H9 (cell line): ENCODE results near the gene CDK15. TPM values are rescaled to one million over a fixed set of nuclear protein-coding genes. Genes with fewer than 3 reads are reported as not detected.

Source experiments
- DNase-seq: peaks from one replicate; pipeline ENCODE4 v3.0.0-alpha.2; 2017
- H2AFZ ChIP-seq: one replicate; pipeline ENCODE4 v1.6.1; 2013; ENCODE audit warnings: mild to moderate bottlenecking, low read length, control low read depth, moderate library complexity
- H2AK5ac ChIP-seq: 2 replicates; pipeline ENCODE4 v1.6.1; 2013; ENCODE audit warnings: low read length, control low read depth, mixed read lengths; ENCODE audit not compliant: insufficient read length
- H2BK120ac ChIP-seq: one replicate; pipeline ENCODE4 v1.6.1; 2013; ENCODE audit warnings: low read depth, mild to moderate bottlenecking, low read length, control low read depth, inconsistent platforms; ENCODE audit not compliant: poor library complexity, severe bottlenecking
- H2BK12ac ChIP-seq: 2 replicates; pipeline ENCODE4 v1.6.1; 2013; ENCODE audit warnings: low read length, control low read depth, mixed read lengths, low read depth; ENCODE audit not compliant: insufficient read length
- H2BK15ac ChIP-seq: 2 replicates; pipeline ENCODE4 v1.6.1; 2013; ENCODE audit warnings: low read depth, low read length, control low read depth
- H2BK20ac ChIP-seq: one replicate; pipeline ENCODE4 v1.6.1; 2013; ENCODE audit warnings: low read depth, mild to moderate bottlenecking, low read length, control low read depth, inconsistent platforms; ENCODE audit not compliant: poor library complexity, severe bottlenecking
- H2BK5ac ChIP-seq: 2 replicates; pipeline ENCODE4 v1.6.1; 2013; ENCODE audit warnings: low read length, control low read depth, mixed read lengths; ENCODE audit not compliant: insufficient read length
- H3K14ac ChIP-seq: 2 replicates; pipeline ENCODE4 v1.6.1; 2013; ENCODE audit warnings: low read length, control low read depth; ENCODE audit not compliant: insufficient read depth
- H3K18ac ChIP-seq: 2 replicates; pipeline ENCODE4 v1.6.1; 2013; ENCODE audit warnings: low read depth, mild to moderate bottlenecking, mixed read lengths, low read length, control low read depth; ENCODE audit not compliant: insufficient read length
- H3K23ac ChIP-seq: 2 replicates; pipeline ENCODE4 v1.6.1; 2013; ENCODE audit warnings: low read length, control low read depth, mixed read lengths, low read depth; ENCODE audit not compliant: insufficient read length
- H3K23me2 ChIP-seq: 2 replicates; pipeline ENCODE4 v1.6.1; 2013; ENCODE audit warnings: low read depth, mild to moderate bottlenecking, mixed read lengths, low read length, control low read depth; ENCODE audit not compliant: insufficient read length, poor library complexity, severe bottlenecking
- H3K27ac ChIP-seq: 2 replicates; pipeline ENCODE4 v1.5.1; 2013; ENCODE audit warnings: low read length, control low read depth, mixed read lengths, low read depth; ENCODE audit not compliant: insufficient read length
- H3K27me3 ChIP-seq: 2 replicates; pipeline ENCODE4 v1.6.1; 2013; ENCODE audit warnings: low read length, control low read depth, inconsistent platforms; ENCODE audit not compliant: insufficient read depth
- H3K4ac ChIP-seq: 2 replicates; pipeline ENCODE4 v1.6.1; 2013; ENCODE audit warnings: low read depth, mild to moderate bottlenecking, control low read depth, inconsistent platforms, low read length, moderate library complexity
- H3K4me1 ChIP-seq: 2 replicates; pipeline ENCODE4 v1.6.1; 2013; ENCODE audit warnings: low read length, control low read depth, inconsistent platforms; ENCODE audit not compliant: insufficient read depth
- H3K4me2 ChIP-seq: 2 replicates; pipeline ENCODE4 v1.6.1; 2013; ENCODE audit warnings: low read length, control low read depth, mixed read lengths; ENCODE audit not compliant: insufficient read length, insufficient read depth
- H3K56ac ChIP-seq: 2 replicates; pipeline ENCODE4 v1.6.1; 2013; ENCODE audit warnings: low read depth, mild to moderate bottlenecking, mixed read lengths, low read length, control low read depth; ENCODE audit not compliant: insufficient read length
- H3K79me1 ChIP-seq: 2 replicates; pipeline ENCODE4 v1.6.1; 2013; ENCODE audit warnings: low read depth, mild to moderate bottlenecking, moderate library complexity, low read length, control low read depth, inconsistent platforms; ENCODE audit not compliant: insufficient read depth, poor library complexity, severe bottlenecking
- H3K79me2 ChIP-seq: 2 replicates; pipeline ENCODE4 v1.6.1; 2013; ENCODE audit warnings: low read length, control low read depth, inconsistent platforms; ENCODE audit not compliant: insufficient read depth
- H3K9ac ChIP-seq: 2 replicates; pipeline ENCODE4 v1.6.1; 2013; ENCODE audit warnings: low read length, control low read depth, mixed read lengths; ENCODE audit not compliant: insufficient read length; ENCODE audit errors: extremely low read depth
- H3K9me3 ChIP-seq: one replicate; pipeline ENCODE4 v1.6.1; 2013; ENCODE audit warnings: low read depth, low read length, inconsistent platforms; ENCODE audit not compliant: control insufficient read depth
- H3T11ph ChIP-seq: one replicate; pipeline ENCODE4 v1.6.1; 2013; ENCODE audit warnings: mild to moderate bottlenecking, low read length, control low read depth, inconsistent platforms
- H4K20me1 ChIP-seq: one replicate; pipeline ENCODE4 v1.6.1; 2013; ENCODE audit not compliant: control insufficient read depth, insufficient read length, insufficient read depth
- H4K5ac ChIP-seq: 2 replicates; pipeline ENCODE4 v1.6.1; 2013; ENCODE audit warnings: low read depth, mild to moderate bottlenecking, mixed read lengths, low read length, control low read depth; ENCODE audit not compliant: insufficient read length
- H4K8ac ChIP-seq: replicated peaks from 2 replicates; pipeline ENCODE4 v1.6.1; 2013; ENCODE audit warnings: low read length, control low read depth, mixed read lengths, low read depth; ENCODE audit not compliant: insufficient read length
- H4K91ac ChIP-seq: 2 replicates; pipeline ENCODE4 v1.6.1; 2013; ENCODE audit warnings: low read depth, mild to moderate bottlenecking, moderate library complexity, mixed read lengths, low read length, control low read depth; ENCODE audit not compliant: insufficient read length
- H3K27ac Mint-ChIP-seq, 3 experiments: 2 replicates in 2 of 3; 3 replicates in 1 of 3; pipeline ENCODE4 v1.8.0; 2020 to 2021; ENCODE audit warnings: mixed read lengths in 3 of 3, mild to moderate bottlenecking in 1 of 3, moderate library complexity in 1 of 3
- H3K27me3 Mint-ChIP-seq: 2 replicates; pipeline ENCODE4 v1.8.0; 2021; ENCODE audit warnings: low read depth, mild to moderate bottlenecking, moderate library complexity, mixed read lengths
- H3K36me3 Mint-ChIP-seq, 3 experiments: 2 replicates in 2 of 3; 3 replicates in 1 of 3; pipeline ENCODE4 v1.8.0; 2020 to 2021; ENCODE audit warnings: low read depth in 3 of 3, mixed read lengths in 3 of 3; ENCODE audit not compliant: insufficient read depth in 1 of 3
- H3K4me1 Mint-ChIP-seq, 2 experiments: 2 replicates each; pipeline ENCODE4 v1.8.0; 2020; ENCODE audit warnings: mixed read lengths in 2 of 2
- H3K4me3 Mint-ChIP-seq, 2 experiments: 2 replicates in 1 of 2; 3 replicates in 1 of 2; pipeline ENCODE4 v1.8.0; 2020 to 2021; ENCODE audit warnings: mild to moderate bottlenecking in 2 of 2, mixed read lengths in 2 of 2, moderate library complexity in 1 of 2
- H3K9me3 Mint-ChIP-seq, 2 experiments: 2 replicates in 1 of 2; 3 replicates in 1 of 2; pipeline ENCODE4 v1.8.0; 2020; ENCODE audit warnings: mild to moderate bottlenecking in 2 of 2, mixed read lengths in 2 of 2, moderate library complexity in 1 of 2
- CTCF ChIP-seq: fragments of 200-600 bp; sonication (generic); conservative IDR thresholded peaks from 3 replicates; pipeline ENCODE4 v1.8.0; 2021; ENCODE audit warnings: antibody characterized with exemption, mild to moderate bottlenecking
- WGBS: extraction: QIAGEN DNeasy Blood & Tissue Kit; methylation state at CpG from one replicate; pipeline ENCODE4 v1.1.7; 2013; ENCODE audit warnings: missing lambda C conversion rate, low lambda C conversion rate, mixed read lengths; ENCODE audit not compliant: insufficient read length; ENCODE audit errors: extremely low coverage; 5-methylcytosine and 5-hydroxymethylcytosine counted together
- total RNA-seq: library from RNA; stranded (reverse); gene quantifications from 2 replicates; pipeline ENCODE4 v1.2.1, GENCODE V29; 2021

CDK15 gene
- total RNA-seq, 1 experiment from 2014 or later = not detected

GRCh38 chr2:201824212-201824611 lies 17.9 kb downstream of the CDK15 start:
- Histone ChIP-seq H3K79me1 (no peaks in the 10 kb centered on the region), H2AK5ac (no peak overlapping the region), H3K4ac (no peak overlapping the region), H2BK15ac (no peak overlapping the region), H4K91ac (no peak overlapping the region), H2BK5ac (no peak overlapping the region), H3K14ac (no peak overlapping the region), H3K4me2 (no peak overlapping the region), H3K9ac (no peak overlapping the region), H3K27ac (no peak overlapping the region), H3T11ph (no peak overlapping the region), H4K8ac (no peak overlapping the region), H3K79me2 (no peaks in the 10 kb centered on the region), H4K5ac (no peak overlapping the region), H3K23ac (no peak overlapping the region), H3K23me2 (no peaks in the 10 kb centered on the region), H2BK20ac (no peak overlapping the region), H2BK120ac (no peak overlapping the region), H3K18ac (no peak overlapping the region), H2AFZ (no peak overlapping the region), H4K20me1 (no peaks in the 10 kb centered on the region), H3K56ac (no peak overlapping the region), H2BK12ac (no peak overlapping the region), H3K27me3 (no peaks in the 10 kb centered on the region), H3K9me3 (no peaks in the 10 kb centered on the region), H3K4me1 (0 out of 2 replicates have a peak, but pooled peaks cover 3% of the 10 kb centered on the region)
- Mint-ChIP-seq H3K4me1 (peaks cover 9 to 11% of the 10 kb centered on the region in 2 experiments; a peak in 3 of 4 replicates), H3K36me3 (no peaks in the 10 kb centered on the region), H3K4me3 (no peak overlapping the region), H3K27ac (no peak overlapping the region), H3K27me3 (no peaks in the 10 kb centered on the region; the same call in 1 of the 2 replicates), H3K9me3 (no peaks in the 10 kb centered on the region)
- TF ChIP-seq CTCF = no peak
- WGBS = no CpG with 5 or more reads among the region's 1 CpG
- no peak for DNase-seq
